HG02938 (cell line): ENCODE data around the gene ZSCAN30.
"Not testable (repeated sequence)": the region's sequence is repeated elsewhere in the genome, so short reads cannot be mapped to it uniquely, and the experiment has no call there.

Source experiments
- ATAC-seq: cut with Tn5 transposase; IDR thresholded peaks from one replicate; pipeline ENCODE4 v1.9.1; 2021; ENCODE audit warnings: mild to moderate bottlenecking, moderate library complexity; ENCODE audit not compliant: unreplicated experiment

ZSCAN30 gene

DNA sequence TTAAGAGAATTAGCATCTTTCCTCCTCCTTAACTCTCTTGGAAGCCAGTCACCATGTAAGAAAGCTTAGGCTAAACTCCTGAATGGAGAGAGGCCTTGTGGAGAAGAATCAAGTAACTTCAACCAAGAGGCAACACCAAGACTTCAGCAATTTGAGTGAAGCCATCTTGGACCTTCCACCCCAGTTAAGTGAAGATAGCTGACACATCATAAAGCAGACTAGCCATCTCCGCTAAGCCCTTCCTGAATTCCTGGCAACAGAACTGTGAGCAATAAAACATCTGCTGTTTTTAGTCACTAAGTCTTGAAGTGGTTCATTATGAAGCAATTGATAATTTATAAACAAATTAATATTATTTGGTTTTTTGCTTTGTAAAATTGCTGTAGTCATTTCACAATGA is 50.7 kb downstream of the ZSCAN30 start:
- no peak for ATAC-seq

DNA sequence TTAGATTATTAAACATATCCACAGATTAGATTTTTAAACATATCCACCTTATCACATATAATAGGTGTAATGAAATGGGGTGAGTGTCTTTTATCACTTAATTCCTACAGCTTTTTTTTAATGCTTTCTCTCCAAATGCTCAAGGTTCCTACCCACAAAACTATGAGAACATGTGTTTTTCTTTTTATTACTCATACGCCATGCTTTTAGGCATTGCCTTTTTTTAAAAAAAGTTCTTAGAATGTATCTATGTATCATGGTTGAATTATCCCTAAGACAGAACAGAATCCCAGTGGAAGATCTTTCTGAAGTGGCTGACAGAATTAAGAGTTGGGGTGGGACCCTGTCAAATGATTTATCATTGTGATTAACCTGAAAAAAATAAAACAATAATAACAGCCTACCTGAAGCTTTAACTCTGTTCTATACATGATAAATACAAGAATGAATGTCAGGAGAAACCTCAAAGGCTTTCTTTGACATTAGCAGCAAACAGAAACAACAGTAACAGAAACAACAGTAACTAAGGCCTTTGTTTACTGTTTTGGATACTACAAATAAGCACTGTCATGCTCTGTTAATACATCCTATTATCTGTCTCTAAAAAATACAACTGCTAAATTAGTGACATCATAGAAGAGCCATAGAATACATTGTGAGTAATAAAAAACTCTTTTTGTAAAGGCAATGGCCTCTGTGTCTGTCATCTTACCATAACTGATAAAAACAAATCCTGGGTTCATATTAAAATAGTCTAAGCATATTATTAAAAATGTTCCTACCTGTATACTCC is 53.3 kb downstream of the ZSCAN30 start:
- ATAC-seq: no peak

DNA sequence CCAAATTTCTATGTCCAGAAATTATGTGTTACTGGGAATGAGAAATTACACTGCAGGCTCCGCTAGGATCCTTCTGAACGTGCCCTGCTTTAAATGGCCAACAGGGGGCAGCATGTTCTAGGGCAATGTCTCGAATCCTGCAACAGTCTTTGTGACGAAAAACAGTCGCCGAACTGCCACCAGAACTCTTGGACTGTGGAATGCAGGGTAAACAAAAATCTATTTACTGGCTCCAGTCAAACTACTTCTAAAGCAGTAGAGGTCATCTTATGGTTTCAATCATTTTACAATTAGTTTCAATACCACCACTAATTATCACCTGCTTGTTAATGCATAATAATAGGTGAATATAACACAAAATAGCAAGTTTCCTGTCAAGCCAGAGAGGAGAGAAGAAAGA is 59.0 kb downstream of the ZSCAN30 start:
- ATAC-seq: peak; percentile 86

DNA sequence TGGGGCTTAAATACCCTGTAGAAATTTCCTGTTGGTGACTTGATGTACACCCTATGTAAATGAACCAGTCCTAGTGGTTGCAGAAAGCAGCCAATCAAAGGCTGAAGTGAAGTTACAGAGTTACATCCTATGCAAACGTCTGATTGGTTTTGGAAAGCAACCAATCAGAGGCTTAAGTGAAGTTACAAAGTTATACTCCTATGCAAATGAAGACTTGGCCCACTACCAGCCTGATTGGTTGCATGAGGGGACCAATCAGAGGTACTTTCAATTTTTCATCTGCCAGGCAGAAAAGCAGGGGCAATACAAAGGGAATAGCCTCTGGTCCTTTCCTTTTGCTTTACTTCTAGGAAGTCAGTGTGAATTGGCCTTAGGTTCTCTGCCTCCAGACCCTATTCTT is 62.8 kb downstream of the ZSCAN30 start:
- ATAC-seq: no peak

DNA sequence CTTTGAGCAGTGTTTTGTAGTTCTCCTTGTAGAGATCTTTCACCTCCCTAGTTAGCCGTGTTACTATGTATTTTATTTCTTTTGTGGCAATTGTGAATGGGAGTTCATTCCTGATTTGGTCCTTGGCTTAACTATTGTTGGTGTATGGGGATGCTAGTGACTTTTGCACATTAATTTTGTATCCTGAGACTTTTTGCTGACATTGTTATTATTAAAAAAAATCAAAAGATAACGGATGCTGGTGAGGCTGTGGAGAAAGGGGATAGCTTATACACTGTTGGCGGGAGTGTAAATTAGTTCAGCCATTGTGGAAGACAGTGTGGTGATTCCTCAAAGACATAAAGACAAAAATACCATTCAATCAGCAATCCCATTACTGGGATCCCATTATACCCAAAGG is 66.2 kb downstream of the ZSCAN30 start:
- ATAC-seq: no peak

DNA sequence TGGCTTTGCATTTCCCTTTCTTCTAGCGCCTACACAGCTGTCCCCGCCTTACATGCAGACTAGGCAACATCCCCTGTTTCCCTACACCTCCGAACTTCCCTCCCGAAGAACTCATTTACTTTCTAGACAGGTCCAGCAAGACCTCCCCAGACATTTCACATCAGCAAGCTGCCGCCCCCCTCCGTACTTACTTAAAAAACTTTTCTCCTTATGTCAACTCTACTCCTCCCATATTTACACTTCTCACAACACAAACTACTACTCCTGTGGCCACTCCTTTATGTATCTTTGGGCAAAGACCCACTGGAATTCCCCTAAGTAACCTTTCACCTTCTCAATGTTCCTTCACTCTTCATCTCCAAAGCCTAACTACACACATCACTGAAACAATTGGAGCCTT is 69.6 kb downstream of the ZSCAN30 start:
- ATAC-seq: no peak

DNA sequence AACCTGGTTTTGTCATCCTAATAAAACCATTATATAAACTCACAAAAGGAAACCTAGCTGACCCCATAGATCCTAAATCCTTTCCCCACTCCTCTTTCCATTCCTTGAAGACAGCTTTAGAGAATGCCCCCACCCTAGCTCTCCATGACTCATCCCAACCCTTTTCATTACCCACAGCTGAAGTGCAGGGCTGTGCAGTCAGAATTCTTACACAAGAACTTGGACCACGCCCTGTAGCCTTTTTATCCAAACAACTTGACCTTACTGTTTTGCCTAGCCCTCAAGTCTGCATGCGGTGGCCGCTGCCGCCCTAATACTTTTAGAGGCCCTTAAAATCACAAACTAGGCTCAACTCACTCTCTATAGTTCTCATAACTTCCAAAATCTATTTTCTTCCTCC is 70.7 kb downstream of the ZSCAN30 start:
- ATAC-seq: not testable (repeated sequence)

DNA sequence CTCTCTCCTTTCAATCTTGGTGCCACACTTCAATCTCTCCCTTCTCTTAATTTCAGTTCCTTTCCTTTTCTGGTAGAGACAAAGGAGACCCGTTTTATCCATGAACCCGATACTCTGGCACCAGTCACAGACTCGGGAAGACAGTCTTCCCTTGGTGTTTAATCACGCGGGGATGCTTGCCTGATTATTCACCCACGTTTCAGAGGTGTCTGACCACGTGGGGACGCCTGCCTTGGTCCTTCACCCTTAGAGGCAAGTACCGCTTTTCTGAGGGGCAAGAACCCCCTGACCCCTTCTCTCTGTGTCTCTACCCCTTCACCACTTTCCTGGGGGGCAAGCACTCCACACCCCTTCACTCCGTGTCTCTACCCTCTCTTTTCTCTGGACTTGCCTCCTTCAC is 73.4 kb downstream of the ZSCAN30 start:
- not testable (repeated sequence) for ATAC-seq

DNA sequence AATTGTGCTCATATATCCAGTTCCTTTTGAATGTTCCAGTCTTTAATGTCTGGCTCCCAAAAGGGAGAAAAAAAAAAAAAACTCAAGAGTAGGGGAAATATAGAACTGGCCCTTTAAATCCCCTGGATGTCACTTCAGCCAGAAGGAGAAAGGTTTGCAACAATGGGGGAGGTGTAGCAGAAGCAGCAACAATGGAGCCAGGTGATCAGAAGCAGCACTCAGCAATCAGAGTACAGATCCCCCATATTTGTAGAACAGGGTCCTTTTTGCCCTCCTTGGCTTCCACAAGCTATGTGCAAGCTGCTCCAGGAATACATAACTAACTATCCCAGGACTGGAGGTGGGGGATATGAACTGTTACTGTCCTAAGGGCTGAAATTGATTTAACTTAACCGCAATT is 75.0 kb downstream of the ZSCAN30 start:
- no peak for ATAC-seq

DNA sequence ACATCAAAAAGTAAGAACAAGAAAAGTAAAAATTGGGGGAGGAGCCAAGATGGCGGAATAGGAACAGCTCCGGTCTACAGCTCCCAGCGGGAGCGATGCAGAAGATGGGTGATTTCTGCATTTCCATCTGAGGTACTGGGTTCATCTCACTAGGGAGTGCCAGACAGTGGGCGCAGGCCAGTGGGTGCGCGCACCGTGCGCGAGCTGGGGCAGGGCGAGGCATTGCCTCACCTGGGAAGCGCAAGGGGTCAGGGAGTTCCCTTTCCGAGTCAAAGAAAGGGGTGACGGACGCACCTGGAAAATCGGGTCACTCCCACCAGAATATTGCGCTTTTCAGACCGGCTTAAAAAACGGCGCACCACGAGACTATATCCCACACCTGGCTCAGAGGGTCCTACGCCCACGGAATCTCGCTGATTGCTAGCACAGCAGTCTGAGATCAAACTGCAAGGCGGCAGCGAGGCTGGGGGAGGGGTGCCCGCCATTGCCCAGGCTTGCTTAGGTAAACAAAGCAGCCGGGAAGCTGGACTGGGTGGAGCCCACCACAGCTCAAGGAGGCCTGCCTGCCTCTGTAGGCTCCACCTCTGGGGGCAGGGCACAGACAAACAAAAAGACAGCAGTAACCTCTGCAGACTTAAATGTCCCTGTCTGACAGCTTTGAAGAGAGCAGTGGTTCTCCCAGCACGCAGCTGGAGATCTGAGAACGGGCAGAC is 84.1 kb downstream of the ZSCAN30 start:
- ATAC-seq: not testable (repeated sequence)

DNA sequence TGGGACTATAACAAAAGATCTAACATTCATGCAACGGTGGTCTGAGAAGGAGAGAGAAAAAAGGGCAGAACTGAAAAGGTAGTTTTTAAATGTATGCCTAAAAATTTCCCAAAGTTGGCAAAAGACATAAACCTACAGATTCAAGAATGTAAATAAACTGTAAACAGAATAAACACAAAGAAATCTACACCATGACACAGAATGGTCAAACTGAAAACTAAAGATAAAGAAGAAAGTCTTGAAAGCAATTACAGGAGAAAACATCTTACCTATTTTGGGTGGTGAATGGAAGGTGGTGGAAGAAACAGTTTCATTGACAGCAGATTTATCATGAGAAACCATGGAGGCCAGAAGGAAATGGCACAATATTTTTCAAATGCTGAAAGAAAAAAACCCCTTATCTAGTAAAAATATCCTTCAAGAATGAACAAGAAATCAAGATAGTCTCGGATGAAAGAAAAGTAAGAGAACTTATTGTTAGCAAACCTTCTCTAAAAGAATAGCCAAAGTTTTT is 84.8 kb downstream of the ZSCAN30 start:
- ATAC-seq: no peak

DNA sequence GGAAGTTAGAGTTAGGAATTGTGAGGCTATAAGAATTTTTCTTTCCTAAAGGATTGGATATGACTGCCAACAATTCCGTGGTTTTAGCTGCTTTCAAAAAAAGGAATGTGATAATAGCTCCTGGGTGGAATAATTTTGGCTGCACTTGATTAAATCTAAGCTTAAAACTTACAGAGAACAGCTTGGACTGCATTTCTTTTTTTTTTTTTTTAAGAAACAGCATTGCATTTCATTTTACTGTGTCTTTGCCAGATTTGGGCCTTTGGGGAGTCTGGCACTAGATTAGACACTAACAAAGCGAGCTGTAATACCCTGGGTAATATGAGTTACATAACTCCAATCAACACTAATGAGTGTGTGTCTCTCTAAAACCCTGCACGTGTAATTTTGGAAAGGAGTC is 87.0 kb downstream of the ZSCAN30 start:
- no peak for ATAC-seq

DNA sequence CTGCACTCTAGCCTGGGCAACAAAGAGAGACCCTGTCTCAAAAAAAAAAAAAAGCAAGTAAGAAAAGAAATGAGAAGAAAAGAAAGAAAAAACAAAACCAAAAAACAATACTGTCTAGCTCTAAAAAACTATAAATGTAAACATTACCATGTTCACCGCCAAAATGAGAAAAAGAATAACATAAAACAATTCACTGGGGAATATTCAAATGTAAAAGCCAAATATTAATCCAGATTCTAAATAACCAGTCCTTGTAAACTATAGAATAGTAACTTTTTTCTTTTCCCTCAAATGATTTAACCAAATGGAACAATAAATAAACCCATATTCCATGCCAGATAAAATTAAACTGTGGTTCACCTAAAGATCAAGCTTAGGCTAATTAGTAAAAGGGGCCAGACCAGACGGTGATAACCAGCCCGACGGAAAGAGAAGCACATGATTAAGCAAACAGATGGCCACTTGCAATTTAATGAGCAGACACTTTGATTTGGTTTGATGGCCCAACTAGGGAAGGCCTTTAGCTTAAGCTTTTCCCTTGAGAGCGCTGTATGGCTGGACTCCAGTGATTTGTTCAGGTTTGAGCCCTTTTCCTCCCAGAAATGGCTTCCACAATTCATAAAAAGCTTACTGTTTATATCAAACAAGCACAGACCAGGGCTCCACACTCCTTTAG is 88.6 kb downstream of the ZSCAN30 start:
- no peak for ATAC-seq
